ENCODE measurements around the gene PRX.

DNA sequence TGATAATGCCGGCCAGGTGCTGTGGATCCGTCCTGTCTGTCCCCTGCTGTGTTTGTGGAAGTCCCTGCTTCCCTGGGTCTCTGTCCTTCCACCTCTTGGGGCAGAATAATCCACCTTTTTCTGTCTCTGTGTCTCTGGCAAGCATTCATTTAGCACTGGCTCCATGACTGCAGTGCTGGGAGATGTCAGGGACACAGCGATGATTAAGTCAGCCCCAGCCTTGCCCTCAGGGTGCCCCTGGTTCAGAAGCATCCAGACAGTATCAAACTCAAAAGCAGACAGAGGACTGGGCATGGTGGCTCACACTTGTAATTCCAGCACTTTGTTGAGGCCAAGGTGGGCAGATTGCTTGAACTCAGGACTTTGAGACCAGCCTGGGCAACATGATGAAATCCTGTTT, 24.7 kb downstream of the PRX start:
- TF ChIP-seq, protein P1, sequence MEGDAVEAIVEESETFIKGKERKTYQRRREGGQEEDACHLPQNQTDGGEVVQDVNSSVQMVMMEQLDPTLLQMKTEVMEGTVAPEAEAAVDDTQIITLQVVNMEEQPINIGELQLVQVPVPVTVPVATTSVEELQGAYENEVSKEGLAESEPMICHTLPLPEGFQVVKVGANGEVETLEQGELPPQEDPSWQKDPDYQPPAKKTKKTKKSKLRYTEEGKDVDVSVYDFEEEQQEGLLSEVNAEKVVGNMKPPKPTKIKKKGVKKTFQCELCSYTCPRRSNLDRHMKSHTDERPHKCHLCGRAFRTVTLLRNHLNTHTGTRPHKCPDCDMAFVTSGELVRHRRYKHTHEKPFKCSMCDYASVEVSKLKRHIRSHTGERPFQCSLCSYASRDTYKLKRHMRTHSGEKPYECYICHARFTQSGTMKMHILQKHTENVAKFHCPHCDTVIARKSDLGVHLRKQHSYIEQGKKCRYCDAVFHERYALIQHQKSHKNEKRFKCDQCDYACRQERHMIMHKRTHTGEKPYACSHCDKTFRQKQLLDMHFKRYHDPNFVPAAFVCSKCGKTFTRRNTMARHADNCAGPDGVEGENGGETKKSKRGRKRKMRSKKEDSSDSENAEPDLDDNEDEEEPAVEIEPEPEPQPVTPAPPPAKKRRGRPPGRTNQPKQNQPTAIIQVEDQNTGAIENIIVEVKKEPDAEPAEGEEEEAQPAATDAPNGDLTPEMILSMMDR (IDR thresholded peaks at IDR 0.05; ENCODE audit: low read length): no peak
- no peak for TF ChIP-seq EZH2 (IDR thresholded peaks at IDR 0.05; ENCODE audit: borderline replicate concordance, low read length)

Data from OCI-LY1 (cell line).